ENCODE results near the gene KIAA1671.

- TF ChIP-seq CTCF (IDR thresholded peaks at IDR 0.05): no peak
- no peak for TF ChIP-seq EP300 (IDR thresholded peaks at IDR 0.05; ENCODE audit: borderline replicate concordance in 1 of 2, low read depth in 1 of 2, low read length in 1 of 2)
Measured at GRCh38 chr22:25187469-25187868, 235.0 kb downstream of the KIAA1671 start.
